Measurements from ENCODE around the gene ATF6.
A peak's percentile ranks its signal among the peaks of the same experiment; 100 is the strongest.

ATF6 gene

GRCh38 chr1:161782886-161783285 lies 16.8 kb downstream of the ATF6 start:
- peaks cover 32% of the 10 kb centered on the region for H3K36me3 ChIP-seq (ENCODE audit: insufficient read depth, low read length)

GRCh38 chr1:161784968-161785367 lies 18.8 kb downstream of the ATF6 start:
- Histone ChIP-seq H3K9ac (ENCODE audit: insufficient read length) (no peak overlapping the region), H3K36me3 (ENCODE audit: insufficient read depth, low read length) (peaks cover 32% of the 10 kb centered on the region), H3K4me3 (no peak overlapping the region), H3K9me3 (ENCODE audit: low read depth, low read length) (no peaks in the 10 kb centered on the region), H3K27ac (no peak overlapping the region)
- DNase-seq (ENCODE audit: low read depth, low spot score) = no peak
- TF ChIP-seq POLR2AphosphoS5 (IDR thresholded peaks at IDR 0.05; ENCODE audit: borderline replicate concordance, low read depth, low read length) = no peak
- TF ChIP-seq FOXP2 (optimal IDR thresholded peaks at IDR 0.05; ENCODE audit: control extremely low read depth, extremely low read length, insufficient read depth) = no peak
- no peak for TF ChIP-seq EZH2 (IDR thresholded peaks at IDR 0.05)

More at GRCh38 chr1:161782886-161783285, 16.8 kb downstream of the ATF6 start:
- H3K9ac ChIP-seq (ENCODE audit: insufficient read length) = no peak overlapping the region
- no peak overlapping the region for H3K27ac ChIP-seq
- H3K4me3 ChIP-seq = no peak overlapping the region
- DNase-seq (ENCODE audit: low read depth, low spot score) = no peak
- no peaks in the 10 kb centered on the region for H3K9me3 ChIP-seq (ENCODE audit: low read depth, low read length)
- TF ChIP-seq POLR2AphosphoS5 (IDR thresholded peaks at IDR 0.05; ENCODE audit: borderline replicate concordance, low read depth, low read length) (no peak), FOXP2 (optimal IDR thresholded peaks at IDR 0.05; ENCODE audit: control extremely low read depth, extremely low read length, insufficient read depth) (no peak), EZH2 (IDR thresholded peaks at IDR 0.05) (no peak)

GRCh38 chr1:161787355-161787754 lies 21.2 kb downstream of the ATF6 start:
- TF ChIP-seq POLR2AphosphoS5 (IDR thresholded peaks at IDR 0.05; ENCODE audit: borderline replicate concordance, low read depth, low read length) (no peak), FOXP2 (optimal IDR thresholded peaks at IDR 0.05; ENCODE audit: control extremely low read depth, extremely low read length, insufficient read depth) (no peak), EZH2 (IDR thresholded peaks at IDR 0.05) (no peak)
- Histone ChIP-seq H3K9ac (ENCODE audit: insufficient read length) (no peak overlapping the region), H3K4me3 (no peak overlapping the region), H3K36me3 (ENCODE audit: insufficient read depth, low read length) (peaks cover 38% of the 10 kb centered on the region), H3K9me3 (ENCODE audit: low read depth, low read length) (no peaks in the 10 kb centered on the region), H3K27ac (no peak overlapping the region)
- DNase-seq (ENCODE audit: low read depth, low spot score) = no peak

GRCh38 chr1:161790587-161791317 lies 24.6 kb downstream of the ATF6 start:
- Histone ChIP-seq H3K27ac (no peak overlapping the region), H3K4me3 (no peak overlapping the region), H3K36me3 (ENCODE audit: insufficient read depth, low read length) (peaks cover 52% of the 10 kb centered on the region), H3K9me3 (ENCODE audit: low read depth, low read length) (no peaks in the 10 kb centered on the region), H3K9ac (ENCODE audit: insufficient read length) (no peak overlapping the region)
- DNase-seq (ENCODE audit: low read depth, low spot score) = no peak
- TF ChIP-seq FOXP2 (optimal IDR thresholded peaks at IDR 0.05; ENCODE audit: control extremely low read depth, extremely low read length, insufficient read depth) = no peak
- TF ChIP-seq EZH2 (IDR thresholded peaks at IDR 0.05) = no peak
- no peak for TF ChIP-seq POLR2AphosphoS5 (IDR thresholded peaks at IDR 0.05; ENCODE audit: borderline replicate concordance, low read depth, low read length)

GRCh38 chr1:161791904-161792655 lies 26.0 kb downstream of the ATF6 start:
- no peak for TF ChIP-seq EZH2 (IDR thresholded peaks at IDR 0.05)
- no peak for TF ChIP-seq FOXP2 (optimal IDR thresholded peaks at IDR 0.05; ENCODE audit: control extremely low read depth, extremely low read length, insufficient read depth)
- no peak for TF ChIP-seq POLR2AphosphoS5 (IDR thresholded peaks at IDR 0.05; ENCODE audit: borderline replicate concordance, low read depth, low read length)

GRCh38 chr1:161792740-161793139 lies 26.6 kb downstream of the ATF6 start:
- DNase-seq (ENCODE audit: low read depth, low spot score) = peak; percentile 57
- no peak for TF ChIP-seq FOXP2 (optimal IDR thresholded peaks at IDR 0.05; ENCODE audit: control extremely low read depth, extremely low read length, insufficient read depth)
- no peak for TF ChIP-seq EZH2 (IDR thresholded peaks at IDR 0.05)
- no peak for TF ChIP-seq POLR2AphosphoS5 (IDR thresholded peaks at IDR 0.05; ENCODE audit: borderline replicate concordance, low read depth, low read length)

More at GRCh38 chr1:161791904-161792655, 26.0 kb downstream of the ATF6 start:
- H3K36me3 ChIP-seq (ENCODE audit: insufficient read depth, low read length) = peaks cover 51% of the 10 kb centered on the region
- H3K9ac ChIP-seq (ENCODE audit: insufficient read length) = no peak overlapping the region
- DNase-seq (ENCODE audit: low read depth, low spot score) = no peak
- no peak overlapping the region for H3K4me3 ChIP-seq
- no peaks in the 10 kb centered on the region for H3K9me3 ChIP-seq (ENCODE audit: low read depth, low read length)
- H3K27ac ChIP-seq = no peak overlapping the region

GRCh38 chr1:161799792-161800191 lies 33.7 kb downstream of the ATF6 start:
- Histone ChIP-seq H3K9ac (ENCODE audit: insufficient read length) (no peak overlapping the region), H3K4me3 (no peak overlapping the region), H3K9me3 (ENCODE audit: low read depth, low read length) (no peaks in the 10 kb centered on the region), H3K27ac (no peak overlapping the region), H3K36me3 (ENCODE audit: insufficient read depth, low read length) (peaks cover 40% of the 10 kb centered on the region)
- no peak for TF ChIP-seq FOXP2 (optimal IDR thresholded peaks at IDR 0.05; ENCODE audit: control extremely low read depth, extremely low read length, insufficient read depth)
- no peak for TF ChIP-seq EZH2 (IDR thresholded peaks at IDR 0.05)
- no peak for TF ChIP-seq POLR2AphosphoS5 (IDR thresholded peaks at IDR 0.05; ENCODE audit: borderline replicate concordance, low read depth, low read length)
- no peak for DNase-seq (ENCODE audit: low read depth, low spot score)

More at GRCh38 chr1:161792740-161793139, 26.6 kb downstream of the ATF6 start:
- Histone ChIP-seq H3K27ac (no peak overlapping the region), H3K36me3 (ENCODE audit: insufficient read depth, low read length) (peaks cover 54% of the 10 kb centered on the region), H3K4me3 (no peak overlapping the region), H3K9me3 (ENCODE audit: low read depth, low read length) (no peaks in the 10 kb centered on the region), H3K9ac (ENCODE audit: insufficient read length) (no peak overlapping the region)

- no peaks in the 10 kb centered on the region for H3K9me3 ChIP-seq (ENCODE audit: low read depth, low read length)
- H3K27ac ChIP-seq = no peak overlapping the region
- H3K9ac ChIP-seq (ENCODE audit: insufficient read length) = no peak overlapping the region
- DNase-seq (ENCODE audit: low read depth, low spot score) = no peak
- no peak for TF ChIP-seq FOXP2 (optimal IDR thresholded peaks at IDR 0.05; ENCODE audit: control extremely low read depth, extremely low read length, insufficient read depth)
- no peak for TF ChIP-seq EZH2 (IDR thresholded peaks at IDR 0.05)
- TF ChIP-seq POLR2AphosphoS5 (IDR thresholded peaks at IDR 0.05; ENCODE audit: borderline replicate concordance, low read depth, low read length) = no peak
- H3K36me3 ChIP-seq (ENCODE audit: insufficient read depth, low read length) = peaks cover 35% of the 10 kb centered on the region
- H3K4me3 ChIP-seq = no peak overlapping the region
Measured at GRCh38 chr1:161801955-161802354, 35.8 kb downstream of the ATF6 start.
